HG03432 (cell line): Measurements from ENCODE around the gene RAD51B.
"Not testable (repeated sequence)": the region's sequence is repeated elsewhere in the genome, so short reads cannot be mapped to it uniquely, and the experiment has no call there.

ENCODE experiments used
- ATAC-seq: cut with Tn5 transposase; IDR thresholded peaks from one replicate; pipeline ENCODE4 v1.9.1; 2021; ENCODE audit warnings: mild to moderate bottlenecking, moderate library complexity; ENCODE audit not compliant: unreplicated experiment

Gene RAD51B

DNA sequence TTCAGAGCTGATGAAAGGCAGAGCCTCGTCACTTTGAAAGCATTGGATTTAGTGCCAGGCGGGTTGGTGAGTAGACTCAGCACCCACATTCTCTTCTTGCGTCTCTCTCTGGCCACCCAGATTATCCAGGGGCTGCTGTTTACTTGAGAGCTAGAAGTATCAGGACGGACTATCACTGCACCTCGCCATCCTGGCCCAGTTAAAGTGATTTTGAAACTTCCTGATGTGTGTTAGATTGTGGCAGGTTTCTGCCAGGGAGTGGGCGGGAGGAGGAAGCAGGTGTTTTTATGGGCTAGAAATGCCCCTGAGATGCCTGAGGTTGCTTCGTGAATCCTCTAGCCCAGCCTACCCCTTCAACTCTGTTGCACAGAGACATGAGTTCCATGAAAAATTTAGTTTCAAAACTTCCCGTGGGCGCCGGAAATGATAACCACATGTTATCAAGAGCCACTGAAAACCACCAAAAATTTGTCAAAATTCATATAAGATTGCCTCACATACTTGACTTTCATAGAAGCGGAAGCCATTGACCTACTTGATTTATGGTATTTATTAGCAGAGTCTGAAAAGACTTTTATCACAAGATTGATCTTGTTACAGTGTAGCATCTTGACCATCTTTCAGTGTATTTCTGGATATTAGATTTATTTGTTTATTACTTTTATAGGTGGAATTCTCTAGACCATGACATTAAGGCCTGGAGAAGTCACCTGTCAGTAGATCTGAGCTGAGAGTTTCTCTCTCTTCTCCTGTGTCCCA, 466.0 kb downstream of the RAD51B start:
- peak; percentile 34 for ATAC-seq

DNA sequence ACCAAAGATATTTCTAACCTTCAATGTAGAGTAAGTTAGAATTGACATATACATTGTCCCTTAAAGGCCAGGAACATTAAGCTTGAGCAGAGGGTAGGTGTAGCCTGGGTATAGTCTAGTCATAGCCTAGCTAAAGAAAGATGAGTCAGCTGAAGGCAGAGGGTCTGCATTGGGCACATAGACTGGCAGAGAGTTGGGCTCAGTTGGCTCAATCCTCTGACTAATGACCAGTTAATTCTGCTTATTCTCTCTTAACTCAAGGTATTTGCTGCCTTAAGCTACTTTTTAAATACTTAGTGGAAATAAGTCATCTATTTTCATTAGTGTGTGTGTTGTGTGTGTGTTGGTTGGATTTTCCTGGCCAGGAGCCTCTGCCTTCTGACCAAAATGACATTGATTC, 467.1 kb downstream of the RAD51B start:
- ATAC-seq, result no peak

GRCh38 chr14:68289452-68289851, 469.9 kb downstream of the RAD51B start:
- ATAC-seq, result not testable (repeated sequence)

DNA sequence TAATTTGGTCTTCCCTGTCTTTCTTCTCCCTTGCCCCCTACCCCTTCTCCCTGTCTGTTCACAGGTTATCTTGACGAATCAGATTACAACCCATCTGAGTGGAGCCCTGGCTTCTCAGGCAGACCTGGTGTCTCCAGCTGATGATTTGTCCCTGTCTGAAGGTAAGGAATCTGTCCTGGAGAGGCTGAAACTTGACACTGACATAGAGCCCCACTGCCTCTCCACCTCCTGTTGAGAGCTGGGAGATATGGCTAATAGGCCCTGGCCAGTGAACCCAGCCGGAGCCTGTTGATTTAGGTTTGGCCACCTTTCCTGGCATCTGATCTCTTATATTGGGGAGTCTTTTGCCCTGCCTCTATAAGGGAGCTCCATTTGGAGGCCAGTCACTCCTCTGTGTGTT, 472.2 kb downstream of the RAD51B start:
- no peak for ATAC-seq

DNA sequence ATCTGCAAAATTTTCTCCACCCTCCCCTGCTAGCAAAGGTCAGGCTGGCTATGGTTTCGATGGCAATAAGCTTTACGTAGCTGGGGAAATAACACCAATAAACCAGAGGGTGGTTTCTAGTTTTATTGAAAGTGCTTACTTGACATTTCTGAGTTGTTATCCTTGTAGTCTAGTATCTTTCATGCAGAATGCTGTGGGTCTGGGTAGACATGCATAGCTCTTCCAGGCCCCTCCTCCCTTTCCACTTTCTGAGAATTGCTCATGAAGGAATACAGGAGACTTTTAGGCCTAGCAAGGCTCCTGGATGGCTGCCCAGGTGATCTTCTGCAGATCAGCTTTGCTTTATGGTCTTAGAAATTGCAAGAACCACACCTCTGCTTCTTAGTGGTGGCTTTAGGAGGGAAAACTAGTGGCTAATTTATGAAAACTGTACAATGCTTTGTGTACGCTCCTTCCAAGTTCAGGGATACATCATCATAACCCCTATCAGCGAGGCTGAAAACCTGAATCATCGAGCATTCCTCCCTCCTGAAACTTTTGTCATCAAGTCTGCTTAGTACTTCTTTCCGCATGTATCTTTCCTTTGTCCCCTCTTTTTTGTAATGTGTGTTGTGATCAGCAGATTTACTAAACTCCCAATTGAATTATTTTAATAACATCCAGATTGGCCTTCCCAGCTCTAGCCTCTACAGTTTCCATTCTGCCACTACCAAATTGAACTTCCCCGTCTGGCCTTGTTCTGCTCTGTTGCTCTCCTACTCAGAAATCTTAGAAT, 473.0 kb downstream of the RAD51B start:
- ATAC-seq, result no peak

GRCh38 chr14:68293404-68293803, 473.8 kb downstream of the RAD51B start:
- no peak for ATAC-seq

- no peak for ATAC-seq
Observed at GRCh38 chr14:68295316-68295816, 475.8 kb downstream of the RAD51B start.

DNA sequence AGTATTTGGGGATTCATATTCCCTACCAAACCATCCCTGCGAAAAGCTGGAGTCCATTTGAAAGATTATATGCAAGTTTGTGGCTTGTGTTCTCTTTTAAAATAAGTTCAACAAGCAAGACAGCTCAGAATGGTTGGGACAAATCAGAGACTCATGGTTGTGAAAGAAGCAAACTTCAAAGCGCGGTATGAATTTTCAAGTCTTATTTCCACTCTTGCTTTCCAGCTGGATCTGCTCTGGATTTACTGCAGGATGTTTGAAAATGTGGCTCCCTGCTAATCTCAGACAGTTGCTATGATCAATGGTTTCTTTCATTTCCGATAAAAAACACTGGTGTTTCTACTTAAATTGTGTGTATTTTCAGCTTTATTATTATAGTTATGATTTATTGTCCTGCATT, 477.5 kb downstream of the RAD51B start:
- ATAC-seq, result no peak

GRCh38 chr14:68297876-68298468, 478.4 kb downstream of the RAD51B start:
- no peak for ATAC-seq

GRCh38 chr14:68300608-68301007, 481.0 kb downstream of the RAD51B start:
- no peak for ATAC-seq

GRCh38 chr14:68301219-68301618, 481.6 kb downstream of the RAD51B start:
- no peak for ATAC-seq

- not testable (repeated sequence) for ATAC-seq
Observed at GRCh38 chr14:68302938-68303337, 483.4 kb downstream of the RAD51B start.

GRCh38 chr14:68305738-68306137, 486.2 kb downstream of the RAD51B start:
- peak; percentile 41 for ATAC-seq

GRCh38 chr14:68306265-68306933, 486.8 kb downstream of the RAD51B start:
- ATAC-seq, result peak; percentile 78

DNA sequence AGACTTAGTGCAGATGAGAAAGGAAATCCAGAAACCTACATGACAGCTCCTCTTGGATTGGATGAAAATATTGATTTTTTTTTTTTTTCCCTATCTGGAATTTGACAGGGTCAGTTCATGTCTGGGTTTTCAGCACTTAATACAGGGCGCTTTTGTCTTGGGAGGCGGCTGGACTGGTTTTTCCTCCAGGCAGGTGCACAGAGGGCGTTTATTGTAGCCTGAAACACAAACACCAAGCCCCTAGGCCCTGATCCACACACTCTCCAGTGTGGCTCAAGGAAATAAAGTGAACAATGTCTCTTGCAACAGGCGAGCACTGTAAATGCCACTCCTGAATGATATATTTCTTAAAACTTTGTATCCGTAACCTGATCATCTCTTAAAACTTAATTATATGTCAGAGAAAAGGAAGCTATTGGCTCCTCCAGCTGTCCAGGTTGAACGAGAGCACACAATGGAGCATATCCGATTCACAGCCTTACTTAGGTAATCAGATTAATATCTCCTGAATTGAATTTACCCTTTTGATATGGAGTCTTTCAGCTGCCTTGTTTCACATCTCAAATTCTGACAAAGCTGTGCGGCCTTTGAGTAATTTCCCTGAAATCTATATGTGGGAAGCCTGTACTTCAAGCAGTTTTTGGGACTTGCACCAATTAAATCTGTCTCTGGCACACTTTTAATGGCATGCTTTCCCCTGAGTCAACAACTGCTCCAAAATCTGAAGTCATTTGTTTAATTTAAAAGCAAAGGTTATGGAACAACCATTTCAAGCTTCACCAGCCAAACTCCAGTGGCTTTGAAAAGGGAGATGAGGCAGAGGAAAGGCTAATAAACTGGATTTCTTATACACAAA, 487.6 kb downstream of the RAD51B start:
- ATAC-seq, result no peak

DNA sequence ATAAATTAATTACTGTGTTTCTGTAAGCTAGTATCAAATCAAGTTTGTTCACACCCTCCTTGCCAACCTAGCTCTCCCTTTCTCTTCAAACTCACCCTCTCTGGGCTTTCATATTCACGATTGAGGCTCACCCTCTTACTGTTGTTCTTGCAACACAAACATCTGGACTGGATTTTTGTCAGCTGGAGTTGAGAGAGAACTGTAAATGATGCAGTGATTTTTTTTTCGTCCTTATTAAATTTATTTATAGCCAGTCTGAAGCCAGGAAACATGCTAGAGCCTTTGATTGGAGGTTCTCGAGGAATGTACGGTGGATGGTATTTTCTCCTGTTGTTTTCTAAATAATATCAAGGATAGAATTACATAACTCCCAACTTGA, 488.2 kb downstream of the RAD51B start:
- no peak for ATAC-seq

- ATAC-seq, result no peak
Observed at GRCh38 chr14:68308726-68309520, 489.3 kb downstream of the RAD51B start.

GRCh38 chr14:68309616-68310015, 490.0 kb downstream of the RAD51B start:
- ATAC-seq, result no peak

GRCh38 chr14:68312300-68312699, 492.7 kb downstream of the RAD51B start:
- no peak for ATAC-seq
